ENCODE results near the gene RSPH6A. TPM values are rescaled to one million over a fixed set of nuclear protein-coding genes. Genes with fewer than 3 reads are reported as not detected.
A peak's percentile ranks its signal among the peaks of the same experiment; 100 is the strongest.

RSPH6A gene
- total and polyA plus RNA-seq, 2 of the 13 experiments (the other 11 are each of a cell fraction or from before 2014, with no cell fraction given), result 0.07 TPM; not detected in 1

GRCh38 chr19:45770192-45771101, 44.7 kb downstream of the RSPH6A start (continued):
- no peak for TF ChIP-seq ZNF407 (CRISPR knock-in tag; IDR thresholded peaks at IDR 0.05; ENCODE audit: not compliant biosample characterization)
- no peak for TF ChIP-seq ATF1 (CRISPR knock-in tag; IDR thresholded peaks at IDR 0.05)
- TF ChIP-seq ZNF343 (CRISPR knock-in tag; IDR thresholded peaks at IDR 0.05), result peak; percentile 49; the same call in 1 of the 2 replicates
- TF ChIP-seq ZBTB42 (CRISPR knock-in tag; IDR thresholded peaks at IDR 0.05), result peak; percentile 66; the same call in 1 of the 2 replicates
- no peak for TF ChIP-seq CENPX (CRISPR knock-in tag; IDR thresholded peaks at IDR 0.05)
- no peak for TF ChIP-seq ZNF777 (CRISPR knock-in tag; IDR thresholded peaks at IDR 0.05)
- TF ChIP-seq ZNF546 (CRISPR knock-in tag; conservative IDR thresholded peaks at IDR 0.05), result peak; percentile 63; the same call in 1 of the 2 replicates
- TF ChIP-seq PAWR (CRISPR knock-in tag; IDR thresholded peaks at IDR 0.05; ENCODE audit: borderline replicate concordance), result 0 out of 2 replicates have a peak, but pooled peaks have one; percentile 52
- TF ChIP-seq, protein P1, sequence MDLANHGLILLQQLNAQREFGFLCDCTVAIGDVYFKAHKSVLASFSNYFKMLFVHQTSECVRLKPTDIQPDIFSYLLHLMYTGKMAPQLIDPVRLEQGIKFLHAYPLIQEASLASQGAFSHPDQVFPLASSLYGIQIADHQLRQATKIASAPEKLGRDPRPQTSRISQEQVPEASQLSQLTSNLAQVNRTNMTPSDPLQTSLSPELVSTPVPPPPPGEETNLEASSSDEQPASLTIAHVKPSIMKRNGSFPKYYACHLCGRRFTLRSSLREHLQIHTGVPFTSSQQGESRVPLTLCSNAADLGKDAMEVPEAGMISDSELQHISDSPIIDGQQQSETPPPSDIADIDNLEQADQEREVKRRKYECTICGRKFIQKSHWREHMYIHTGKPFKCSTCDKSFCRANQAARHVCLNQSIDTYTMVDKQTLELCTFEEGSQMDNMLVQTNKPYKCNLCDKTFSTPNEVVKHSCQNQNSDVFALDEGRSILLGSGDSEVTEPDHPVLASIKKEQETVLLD (CRISPR knock-in tag; IDR thresholded peaks at IDR 0.05; ENCODE audit: low read depth), result peak; percentile 68; the same call in 1 of the 2 replicates
- TF ChIP-seq ZNF616 (CRISPR knock-in tag; IDR thresholded peaks at IDR 0.05; ENCODE audit: low read depth), result peak; percentile 61; the same call in 1 of the 2 replicates
- TF ChIP-seq ZNF644 (CRISPR knock-in tag; IDR thresholded peaks at IDR 0.05; ENCODE audit: low read depth), result no peak
- TF ChIP-seq, protein P2, sequence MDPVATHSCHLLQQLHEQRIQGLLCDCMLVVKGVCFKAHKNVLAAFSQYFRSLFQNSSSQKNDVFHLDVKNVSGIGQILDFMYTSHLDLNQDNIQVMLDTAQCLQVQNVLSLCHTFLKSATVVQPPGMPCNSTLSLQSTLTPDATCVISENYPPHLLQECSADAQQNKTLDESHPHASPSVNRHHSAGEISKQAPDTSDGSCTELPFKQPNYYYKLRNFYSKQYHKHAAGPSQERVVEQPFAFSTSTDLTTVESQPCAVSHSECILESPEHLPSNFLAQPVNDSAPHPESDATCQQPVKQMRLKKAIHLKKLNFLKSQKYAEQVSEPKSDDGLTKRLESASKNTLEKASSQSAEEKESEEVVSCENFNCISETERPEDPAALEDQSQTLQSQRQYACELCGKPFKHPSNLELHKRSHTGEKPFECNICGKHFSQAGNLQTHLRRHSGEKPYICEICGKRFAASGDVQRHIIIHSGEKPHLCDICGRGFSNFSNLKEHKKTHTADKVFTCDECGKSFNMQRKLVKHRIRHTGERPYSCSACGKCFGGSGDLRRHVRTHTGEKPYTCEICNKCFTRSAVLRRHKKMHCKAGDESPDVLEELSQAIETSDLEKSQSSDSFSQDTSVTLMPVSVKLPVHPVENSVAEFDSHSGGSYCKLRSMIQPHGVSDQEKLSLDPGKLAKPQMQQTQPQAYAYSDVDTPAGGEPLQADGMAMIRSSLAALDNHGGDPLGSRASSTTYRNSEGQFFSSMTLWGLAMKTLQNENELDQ (CRISPR knock-in tag; IDR thresholded peaks at IDR 0.05; ENCODE audit: borderline replicate concordance), result 0 out of 2 replicates have a peak, but pooled peaks have one; percentile 15

Data from HepG2 (cell line).